DND-41 (cell line): ENCODE results near the gene CEP112.

Experiments used
- ATAC-seq: fragments of 200-7000 bp; cut with Tn5 transposase; 3 replicates; pipeline ENCODE4 v1.9.1; 2021; ENCODE audit warnings: low read depth; ENCODE audit not compliant: insufficient read depth
- DNase-seq: peaks from one replicate; pipeline ENCODE4 v3.0.0-alpha.2; 2020
- H2AFZ ChIP-seq: 2 replicates; pipeline ENCODE4 v1.6.0; 2012; ENCODE audit warnings: low read depth, low read length
- H3K27ac ChIP-seq: 2 replicates; pipeline ENCODE4 v1.5.1; 2012; ENCODE audit warnings: low read length, inconsistent platforms
- H3K27me3 ChIP-seq: fragments of 200-600 bp; sonication (generic); 2 replicates; pipeline ENCODE4 v1.6.0; 2012; ENCODE audit warnings: low read length, mild to moderate bottlenecking, inconsistent platforms; ENCODE audit not compliant: insufficient read depth, poor library complexity
- H3K36me3 ChIP-seq: 2 replicates; pipeline ENCODE4 v1.5.1; 2012; ENCODE audit warnings: low read length, inconsistent platforms; ENCODE audit not compliant: insufficient read depth
- H3K4me1 ChIP-seq: 2 replicates; pipeline ENCODE4 v1.5.1; 2012; ENCODE audit warnings: mild to moderate bottlenecking, low read length; ENCODE audit not compliant: insufficient read depth
- H3K4me2 ChIP-seq: 2 replicates; pipeline ENCODE4 v1.6.0; 2012; ENCODE audit warnings: mild to moderate bottlenecking, moderate library complexity, low read length, inconsistent platforms; ENCODE audit not compliant: insufficient read depth
- H3K4me3 ChIP-seq, 2 experiments: fragments of 200-600 bp in 1 of 2; shearing (Covaris generic) in 1 of 2; 2 replicates each; pipeline ENCODE4 v1.5.1; 2012 to 2016; ENCODE audit warnings: inconsistent platforms in 2 of 2, low read length in 2 of 2, mild to moderate bottlenecking in 2 of 2, low read depth in 1 of 2, moderate library complexity in 1 of 2
- H3K79me2 ChIP-seq: 2 replicates; pipeline ENCODE4 v1.6.0; 2012; ENCODE audit warnings: low read length, inconsistent platforms; ENCODE audit not compliant: insufficient read depth
- H3K9ac ChIP-seq: 2 replicates; pipeline ENCODE4 v1.6.0; 2012; ENCODE audit warnings: low read depth, mild to moderate bottlenecking, inconsistent platforms, low read length, moderate library complexity
- H3K9me3 ChIP-seq: 2 replicates; pipeline ENCODE4 v1.5.1; 2012; ENCODE audit warnings: low read length, moderate library complexity, mild to moderate bottlenecking, inconsistent platforms; ENCODE audit not compliant: insufficient read depth, severe bottlenecking
- H4K20me1 ChIP-seq: 2 replicates; pipeline ENCODE4 v1.6.0; 2012; ENCODE audit warnings: low read length; ENCODE audit not compliant: insufficient read depth
- EZH2 ChIP-seq: IDR thresholded peaks from 3 replicates; pipeline ENCODE4 v1.6.1; 2012; ENCODE audit warnings: borderline replicate concordance, low read depth, mild to moderate bottlenecking, moderate library complexity, low read length, inconsistent platforms; ENCODE audit not compliant: severe bottlenecking
- TF ChIP-seq, protein P1 (sequence below): IDR thresholded peaks from 2 replicates; pipeline ENCODE4 v1.5.1; 2012; ENCODE audit warnings: borderline replicate concordance, low read length, moderate library complexity, mild to moderate bottlenecking; ENCODE audit not compliant: poor library complexity, severe bottlenecking; ENCODE audit errors: extremely low read depth

The CEP112 gene

GRCh38 chr17:65628644-65629036 is 563.3 kb downstream of the CEP112 start:
- H3K4me1 ChIP-seq = no peaks in the 10 kb centered on the region
- H3K4me3 ChIP-seq = no peak overlapping the region
- ATAC-seq (no peak), DNase-seq (no peak)
- no peaks in the 10 kb centered on the region for H4K20me1 ChIP-seq
- TF ChIP-seq EZH2 = no peak
- TF ChIP-seq, protein P1, sequence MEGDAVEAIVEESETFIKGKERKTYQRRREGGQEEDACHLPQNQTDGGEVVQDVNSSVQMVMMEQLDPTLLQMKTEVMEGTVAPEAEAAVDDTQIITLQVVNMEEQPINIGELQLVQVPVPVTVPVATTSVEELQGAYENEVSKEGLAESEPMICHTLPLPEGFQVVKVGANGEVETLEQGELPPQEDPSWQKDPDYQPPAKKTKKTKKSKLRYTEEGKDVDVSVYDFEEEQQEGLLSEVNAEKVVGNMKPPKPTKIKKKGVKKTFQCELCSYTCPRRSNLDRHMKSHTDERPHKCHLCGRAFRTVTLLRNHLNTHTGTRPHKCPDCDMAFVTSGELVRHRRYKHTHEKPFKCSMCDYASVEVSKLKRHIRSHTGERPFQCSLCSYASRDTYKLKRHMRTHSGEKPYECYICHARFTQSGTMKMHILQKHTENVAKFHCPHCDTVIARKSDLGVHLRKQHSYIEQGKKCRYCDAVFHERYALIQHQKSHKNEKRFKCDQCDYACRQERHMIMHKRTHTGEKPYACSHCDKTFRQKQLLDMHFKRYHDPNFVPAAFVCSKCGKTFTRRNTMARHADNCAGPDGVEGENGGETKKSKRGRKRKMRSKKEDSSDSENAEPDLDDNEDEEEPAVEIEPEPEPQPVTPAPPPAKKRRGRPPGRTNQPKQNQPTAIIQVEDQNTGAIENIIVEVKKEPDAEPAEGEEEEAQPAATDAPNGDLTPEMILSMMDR = no peak
- H3K36me3 ChIP-seq = no peaks in the 10 kb centered on the region
- H3K9ac ChIP-seq = no peak overlapping the region
- no peaks in the 10 kb centered on the region for H3K27me3 ChIP-seq
- no peak overlapping the region for H2AFZ ChIP-seq
- H3K27ac ChIP-seq = no peak overlapping the region
- H3K79me2 ChIP-seq = no peaks in the 10 kb centered on the region
- H3K4me2 ChIP-seq = no peak overlapping the region
- H3K9me3 ChIP-seq = no peaks in the 10 kb centered on the region

DNA sequence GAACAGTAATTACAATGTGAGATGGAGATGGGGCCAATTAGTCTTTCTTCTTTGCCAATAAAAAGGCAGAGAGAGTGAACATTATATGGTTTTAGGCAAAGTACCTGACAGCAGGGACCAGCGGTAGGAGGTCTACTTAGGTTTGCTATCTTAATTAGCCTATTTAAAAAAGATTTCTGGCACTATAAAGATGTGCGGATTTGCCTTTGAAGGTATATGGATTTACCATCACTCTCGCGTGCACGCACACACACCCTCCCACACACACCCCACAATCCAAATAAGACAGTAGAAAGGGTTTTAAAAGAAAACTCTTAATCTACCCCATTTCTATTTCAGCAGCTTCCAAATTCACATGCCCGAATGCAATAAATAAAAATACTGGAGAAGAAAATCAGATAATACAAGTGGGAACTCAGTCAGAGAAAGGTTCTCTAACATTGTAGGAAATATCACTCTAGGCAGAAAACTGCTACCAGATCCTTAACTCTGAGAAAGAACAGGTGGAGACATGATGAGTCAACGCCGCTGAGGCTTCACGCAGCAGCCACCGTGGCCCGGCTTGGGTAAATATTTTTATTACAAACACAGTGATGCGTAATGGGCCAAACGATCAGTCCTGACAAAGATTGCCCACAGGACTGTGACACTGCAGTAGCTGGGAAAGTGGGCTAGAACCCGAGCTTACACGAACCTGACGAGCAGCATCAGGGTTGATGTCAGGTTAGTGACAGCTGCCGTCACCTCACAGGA is 563.9 kb downstream of the CEP112 start:
- DNase-seq = no peak

DNA sequence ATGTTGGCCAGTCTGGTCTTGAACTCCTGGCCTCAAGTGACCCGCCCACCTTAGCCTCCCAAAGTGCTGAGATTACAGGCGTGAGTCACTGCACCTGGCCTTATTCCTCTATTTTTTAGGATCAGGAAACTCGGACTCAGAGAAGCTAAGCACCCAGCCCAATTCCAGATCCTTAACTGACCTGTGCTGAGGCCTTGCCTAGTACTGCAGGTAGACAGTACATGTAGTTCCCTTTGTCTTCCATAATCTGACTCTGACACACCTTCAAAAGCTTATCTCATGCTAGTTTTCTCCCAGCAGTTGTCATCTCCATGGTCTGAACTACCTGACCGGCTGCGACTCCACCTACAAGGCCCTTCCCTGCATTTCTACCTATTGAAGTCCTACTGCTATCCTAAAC is 564.8 kb downstream of the CEP112 start:
- Histone ChIP-seq H3K27ac (no peak overlapping the region), H4K20me1 (no peaks in the 10 kb centered on the region), H3K4me1 (no peaks in the 10 kb centered on the region), H3K36me3 (no peaks in the 10 kb centered on the region), H2AFZ (no peak overlapping the region), H3K27me3 (no peaks in the 10 kb centered on the region), H3K9ac (no peak overlapping the region), H3K4me3 (no peak overlapping the region), H3K9me3 (no peaks in the 10 kb centered on the region), H3K79me2 (no peaks in the 10 kb centered on the region), H3K4me2 (no peak overlapping the region)
- DNase-seq (no peak), ATAC-seq (no peak)
- TF ChIP-seq EZH2 = no peak
- TF ChIP-seq, protein P1 = no peak

More for the DNA sequence above, 563.9 kb downstream of the CEP112 start:
- H3K9me3 ChIP-seq = no peaks in the 10 kb centered on the region
- H3K9ac ChIP-seq = no peak overlapping the region
- no peaks in the 10 kb centered on the region for H3K4me1 ChIP-seq
- no peak overlapping the region for H3K4me2 ChIP-seq
- no peak overlapping the region for H3K4me3 ChIP-seq
- H2AFZ ChIP-seq = no peak overlapping the region
- no peaks in the 10 kb centered on the region for H3K36me3 ChIP-seq
- H3K79me2 ChIP-seq = no peaks in the 10 kb centered on the region
- TF ChIP-seq, protein P1 = no peak
- TF ChIP-seq EZH2 = no peak
- no peak overlapping the region for H3K27ac ChIP-seq
- ATAC-seq = no peak
- H3K27me3 ChIP-seq = no peaks in the 10 kb centered on the region
- H4K20me1 ChIP-seq = no peaks in the 10 kb centered on the region
